Measurements from ENCODE around the gene PLEKHH2.

PLEKHH2 gene

DNA sequence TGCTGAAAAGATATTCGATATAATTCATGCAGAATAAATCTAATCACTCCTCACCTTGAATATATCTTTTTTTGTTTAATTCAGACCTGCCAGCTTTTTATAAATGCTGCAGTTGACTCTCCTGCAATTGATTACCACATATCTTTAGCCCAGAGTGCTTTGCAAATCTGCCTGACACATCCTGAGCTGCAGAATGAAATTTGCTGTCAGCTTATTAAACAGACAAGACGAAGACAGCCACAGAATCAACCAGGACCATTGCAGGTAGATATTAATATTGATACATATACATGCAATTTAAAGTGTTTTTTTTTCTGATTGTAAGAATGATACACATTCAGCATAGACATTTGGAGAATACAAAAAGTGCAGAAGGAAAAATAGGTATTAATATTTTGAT lies 101.2 kb downstream of the PLEKHH2 start:
- H3K9ac ChIP-seq (ENCODE audit: low read length) = no peak overlapping the region
- H3K4me3 ChIP-seq (ENCODE audit: low read depth, low read length) = no peak overlapping the region
- no peaks in the 10 kb centered on the region for H3K36me3 ChIP-seq (ENCODE audit: control insufficient read depth, insufficient read depth, low read length)
- H3K4me1 ChIP-seq (ENCODE audit: control insufficient read depth, insufficient read depth, low read length) = peaks cover 10% of the 10 kb centered on the region; the same call in 1 of the 2 replicates
- no peak overlapping the region for H3K27ac ChIP-seq (ENCODE audit: low read depth, low read length)
- no peaks in the 10 kb centered on the region for H3K9me3 ChIP-seq (ENCODE audit: control insufficient read depth, insufficient read depth, low read depth, low read length)
- no peaks in the 10 kb centered on the region for H3K27me3 ChIP-seq (ENCODE audit: control insufficient read depth, insufficient read depth, low read length)

DNA sequence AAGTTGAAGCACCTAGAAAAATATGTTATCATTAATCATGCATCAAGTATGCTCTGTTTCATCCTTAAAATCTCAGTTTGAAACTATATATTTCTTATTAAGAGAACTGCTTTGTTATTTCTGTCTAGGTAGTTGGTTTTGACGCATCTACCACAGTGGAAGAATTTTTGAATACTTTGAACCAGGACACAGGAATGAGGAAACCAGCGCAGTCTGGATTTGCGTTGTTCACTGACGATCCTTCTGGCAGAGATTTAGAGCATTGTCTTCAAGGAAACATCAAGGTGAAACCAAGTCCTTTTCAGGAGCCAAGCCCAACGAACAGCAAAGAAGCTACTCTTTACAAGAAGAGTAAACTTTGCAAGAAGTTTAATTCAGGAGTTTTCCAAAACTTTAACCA lies 106.6 kb downstream of the PLEKHH2 start:
- Histone ChIP-seq H3K27me3 (ENCODE audit: control insufficient read depth, insufficient read depth, low read length) (no peaks in the 10 kb centered on the region), H3K4me1 (ENCODE audit: control insufficient read depth, insufficient read depth, low read length) (no peaks in the 10 kb centered on the region), H3K27ac (ENCODE audit: low read depth, low read length) (no peak overlapping the region), H3K4me3 (ENCODE audit: low read depth, low read length) (no peak overlapping the region), H3K9ac (ENCODE audit: low read length) (no peak overlapping the region), H3K36me3 (ENCODE audit: control insufficient read depth, insufficient read depth, low read length) (no peaks in the 10 kb centered on the region), H3K9me3 (ENCODE audit: control insufficient read depth, insufficient read depth, low read depth, low read length) (no peaks in the 10 kb centered on the region)

DNA sequence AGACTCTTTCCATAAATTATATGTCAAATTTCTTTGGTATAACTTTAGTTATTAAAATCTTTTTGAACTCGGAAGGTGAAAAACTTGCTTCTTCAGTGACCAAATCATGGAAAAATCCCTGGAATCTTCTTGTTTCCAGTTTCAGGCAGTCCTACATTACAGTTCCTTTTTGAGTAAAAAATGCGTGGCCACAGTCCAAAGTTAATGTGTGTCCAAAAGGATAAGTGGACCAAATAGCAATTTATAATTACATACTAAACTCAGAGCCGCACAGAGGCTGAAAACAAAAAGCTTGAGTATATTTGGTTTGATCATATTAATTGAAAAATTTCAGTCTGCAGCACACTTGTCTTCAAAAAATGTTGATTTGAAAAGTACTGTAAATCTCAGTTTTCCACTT lies 108.4 kb downstream of the PLEKHH2 start:
- H3K27me3 ChIP-seq (ENCODE audit: control insufficient read depth, insufficient read depth, low read length) = no peaks in the 10 kb centered on the region
- no peaks in the 10 kb centered on the region for H3K9me3 ChIP-seq (ENCODE audit: control insufficient read depth, insufficient read depth, low read depth, low read length)
- H3K4me1 ChIP-seq (ENCODE audit: control insufficient read depth, insufficient read depth, low read length) = no peaks in the 10 kb centered on the region
- no peak overlapping the region for H3K4me3 ChIP-seq (ENCODE audit: low read depth, low read length)
- no peak overlapping the region for H3K9ac ChIP-seq (ENCODE audit: low read length)
- H3K27ac ChIP-seq (ENCODE audit: low read depth, low read length) = no peak overlapping the region
- no peaks in the 10 kb centered on the region for H3K36me3 ChIP-seq (ENCODE audit: control insufficient read depth, insufficient read depth, low read length)

DNA sequence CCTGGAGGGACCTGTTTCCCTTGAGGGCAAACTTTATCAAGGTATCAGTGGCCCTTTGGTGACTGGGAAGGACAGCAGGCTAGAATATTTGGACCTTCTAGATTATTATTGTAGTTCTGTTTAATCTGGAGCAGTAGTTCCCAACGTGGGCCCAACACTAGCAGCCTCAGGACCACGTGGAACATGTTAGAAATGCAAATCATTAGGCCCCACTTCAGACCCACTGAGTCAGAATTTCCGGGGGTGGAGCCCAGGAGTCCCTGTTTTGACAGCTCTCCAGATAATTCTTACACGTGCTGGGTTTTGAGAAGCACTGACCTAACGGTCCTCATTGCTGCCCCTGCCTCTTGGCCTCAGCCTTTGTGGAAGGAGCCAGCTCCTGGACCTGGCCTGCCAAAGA lies 111.3 kb downstream of the PLEKHH2 start:
- no peak overlapping the region for H3K9ac ChIP-seq (ENCODE audit: low read length)
- no peaks in the 10 kb centered on the region for H3K27me3 ChIP-seq (ENCODE audit: control insufficient read depth, insufficient read depth, low read length)
- no peaks in the 10 kb centered on the region for H3K9me3 ChIP-seq (ENCODE audit: control insufficient read depth, insufficient read depth, low read depth, low read length)
- no peaks in the 10 kb centered on the region for H3K36me3 ChIP-seq (ENCODE audit: control insufficient read depth, insufficient read depth, low read length)
- no peak overlapping the region for H3K27ac ChIP-seq (ENCODE audit: low read depth, low read length)
- no peak overlapping the region for H3K4me3 ChIP-seq (ENCODE audit: low read depth, low read length)
- no peaks in the 10 kb centered on the region for H3K4me1 ChIP-seq (ENCODE audit: control insufficient read depth, insufficient read depth, low read length)

DNA sequence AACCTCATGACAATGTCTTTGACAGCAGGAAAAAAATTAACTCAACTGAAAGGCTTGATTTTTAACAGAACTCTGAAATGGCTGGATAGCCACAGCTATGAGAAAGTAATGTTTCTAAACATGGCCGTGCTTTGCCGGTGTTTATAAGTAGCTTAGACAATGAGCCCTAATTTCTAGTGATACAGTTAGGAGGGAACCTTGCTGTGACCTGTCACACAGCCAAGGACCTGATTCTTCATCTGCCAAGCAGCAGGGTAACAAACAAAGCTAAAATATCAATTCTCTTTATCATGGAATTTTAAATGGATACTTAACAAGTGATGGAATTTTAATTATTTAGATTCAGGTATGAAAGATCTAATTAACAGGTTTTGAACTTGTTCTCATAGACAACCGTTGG lies 112.5 kb downstream of the PLEKHH2 start:
- H3K9ac ChIP-seq (ENCODE audit: low read length) = no peak overlapping the region
- H3K4me1 ChIP-seq (ENCODE audit: control insufficient read depth, insufficient read depth, low read length) = no peaks in the 10 kb centered on the region
- no peaks in the 10 kb centered on the region for H3K27me3 ChIP-seq (ENCODE audit: control insufficient read depth, insufficient read depth, low read length)
- no peak overlapping the region for H3K4me3 ChIP-seq (ENCODE audit: low read depth, low read length)
- H3K9me3 ChIP-seq (ENCODE audit: control insufficient read depth, insufficient read depth, low read depth, low read length) = no peaks in the 10 kb centered on the region
- no peak overlapping the region for H3K27ac ChIP-seq (ENCODE audit: low read depth, low read length)
- no peaks in the 10 kb centered on the region for H3K36me3 ChIP-seq (ENCODE audit: control insufficient read depth, insufficient read depth, low read length)

DNA sequence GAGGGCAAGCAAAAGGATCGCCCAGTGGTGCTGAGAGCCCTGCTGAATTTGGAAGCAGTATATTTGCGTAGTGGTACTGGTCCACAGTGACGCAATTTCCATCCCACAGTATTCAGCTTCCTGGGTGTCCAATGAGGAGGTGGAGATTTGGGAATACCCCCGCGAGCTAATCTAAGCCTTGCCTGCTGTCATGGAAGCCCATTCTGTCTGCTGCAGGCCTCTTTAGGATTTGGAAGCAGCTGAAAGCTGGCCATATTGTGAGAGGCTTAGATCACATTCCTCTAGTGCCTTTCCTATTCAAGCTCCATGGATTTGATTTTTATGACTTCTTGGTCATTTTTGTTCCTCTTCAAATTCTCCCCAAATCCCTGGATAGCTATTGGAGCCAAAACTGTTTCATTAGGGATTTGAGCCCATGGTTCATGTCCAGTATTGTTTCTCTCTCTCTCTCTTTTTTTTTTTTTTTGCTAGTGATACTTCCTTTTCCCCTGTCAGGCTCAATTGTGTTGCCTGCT lies 114.5 kb downstream of the PLEKHH2 start:
- Histone ChIP-seq H3K9ac (ENCODE audit: low read length) (no peak overlapping the region), H3K36me3 (ENCODE audit: control insufficient read depth, insufficient read depth, low read length) (no peaks in the 10 kb centered on the region)

DNA sequence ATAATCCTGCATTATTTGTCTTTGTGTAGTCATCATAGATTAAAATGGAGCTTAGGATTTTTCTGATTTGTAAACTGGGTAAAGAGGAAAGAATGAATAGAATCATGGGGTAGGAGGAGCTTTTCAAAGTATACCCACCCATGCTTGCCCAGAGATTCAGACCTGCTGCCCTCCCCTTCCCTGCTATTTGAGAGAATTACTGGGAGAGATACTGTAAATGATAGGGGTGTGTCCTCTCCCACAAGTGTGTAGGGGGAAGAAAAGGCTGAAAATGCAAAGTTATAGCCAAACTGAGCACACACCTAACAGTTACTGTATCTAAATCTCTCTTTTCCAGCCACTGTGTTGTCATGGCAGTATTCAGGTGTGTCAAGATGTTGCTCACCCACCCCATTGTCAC lies 115.2 kb downstream of the PLEKHH2 start:
- H3K9me3 ChIP-seq (ENCODE audit: control insufficient read depth, insufficient read depth, low read depth, low read length) = no peaks in the 10 kb centered on the region
- no peak overlapping the region for H3K9ac ChIP-seq (ENCODE audit: low read length)
- no peak overlapping the region for H3K27ac ChIP-seq (ENCODE audit: low read depth, low read length)
- H3K27me3 ChIP-seq (ENCODE audit: control insufficient read depth, insufficient read depth, low read length) = no peaks in the 10 kb centered on the region
- no peaks in the 10 kb centered on the region for H3K4me1 ChIP-seq (ENCODE audit: control insufficient read depth, insufficient read depth, low read length)
- H3K4me3 ChIP-seq (ENCODE audit: low read depth, low read length) = no peak overlapping the region
- H3K36me3 ChIP-seq (ENCODE audit: control insufficient read depth, insufficient read depth, low read length) = no peaks in the 10 kb centered on the region

More for the DNA sequence above, 114.5 kb downstream of the PLEKHH2 start:
- H3K4me3 ChIP-seq (ENCODE audit: low read depth, low read length) = no peak overlapping the region
- H3K27me3 ChIP-seq (ENCODE audit: control insufficient read depth, insufficient read depth, low read length) = no peaks in the 10 kb centered on the region
- H3K27ac ChIP-seq (ENCODE audit: low read depth, low read length) = no peak overlapping the region
- H3K4me1 ChIP-seq (ENCODE audit: control insufficient read depth, insufficient read depth, low read length) = no peaks in the 10 kb centered on the region
- H3K9me3 ChIP-seq (ENCODE audit: control insufficient read depth, insufficient read depth, low read depth, low read length) = no peaks in the 10 kb centered on the region

DNA sequence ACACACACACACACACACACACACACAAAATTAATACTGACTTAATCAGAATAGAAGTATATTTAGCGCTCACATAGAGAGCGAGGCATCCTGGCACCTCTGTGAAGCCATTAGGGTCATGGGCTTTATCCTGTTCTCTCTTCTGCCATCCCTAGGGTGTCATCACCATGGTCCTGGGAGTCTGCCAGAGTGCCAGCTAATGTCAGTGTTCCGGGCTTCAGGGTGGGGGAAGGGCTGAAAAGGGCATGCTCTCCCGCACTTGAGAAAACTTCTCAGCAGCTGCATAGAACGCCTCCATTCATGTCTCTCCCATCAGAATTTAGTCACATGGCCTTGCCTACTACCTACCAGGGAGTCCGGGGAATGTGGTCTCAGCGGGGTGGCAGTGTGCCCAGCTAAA lies 117.1 kb downstream of the PLEKHH2 start:
- Histone ChIP-seq H3K4me1 (ENCODE audit: control insufficient read depth, insufficient read depth, low read length) (no peaks in the 10 kb centered on the region), H3K36me3 (ENCODE audit: control insufficient read depth, insufficient read depth, low read length) (no peaks in the 10 kb centered on the region), H3K9ac (ENCODE audit: low read length) (no peak overlapping the region)

DNA sequence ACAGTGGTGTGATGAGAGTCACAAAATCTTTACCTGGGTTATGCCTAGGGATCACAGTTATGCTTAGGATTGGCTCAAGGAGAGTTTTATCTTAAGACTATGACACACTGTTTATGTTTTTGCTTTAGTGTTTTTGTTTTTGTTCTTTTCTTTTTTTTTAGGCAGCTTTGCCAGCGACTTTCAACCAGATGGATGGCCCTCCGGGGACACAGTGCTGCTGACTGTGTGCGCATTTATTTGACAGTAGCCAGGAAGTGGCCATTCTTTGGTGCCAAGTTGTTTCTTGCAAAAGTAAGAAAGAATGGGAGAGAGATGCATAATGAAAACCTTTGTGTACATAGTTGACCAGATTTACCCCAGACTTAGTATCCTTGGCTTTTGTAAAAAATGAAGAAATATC lies 121.7 kb downstream of the PLEKHH2 start:
- Histone ChIP-seq H3K36me3 (ENCODE audit: control insufficient read depth, insufficient read depth, low read length) (no peaks in the 10 kb centered on the region), H3K27ac (ENCODE audit: low read depth, low read length) (no peak overlapping the region), H3K9ac (ENCODE audit: low read length) (no peak overlapping the region), H3K27me3 (ENCODE audit: control insufficient read depth, insufficient read depth, low read length) (no peaks in the 10 kb centered on the region), H3K4me1 (ENCODE audit: control insufficient read depth, insufficient read depth, low read length) (no peaks in the 10 kb centered on the region), H3K9me3 (ENCODE audit: control insufficient read depth, insufficient read depth, low read depth, low read length) (no peaks in the 10 kb centered on the region), H3K4me3 (ENCODE audit: low read depth, low read length) (no peak overlapping the region)

More for the DNA sequence above, 117.1 kb downstream of the PLEKHH2 start:
- no peak overlapping the region for H3K4me3 ChIP-seq (ENCODE audit: low read depth, low read length)
- no peaks in the 10 kb centered on the region for H3K9me3 ChIP-seq (ENCODE audit: control insufficient read depth, insufficient read depth, low read depth, low read length)
- H3K27me3 ChIP-seq (ENCODE audit: control insufficient read depth, insufficient read depth, low read length) = no peaks in the 10 kb centered on the region
- no peak overlapping the region for H3K27ac ChIP-seq (ENCODE audit: low read depth, low read length)

DNA sequence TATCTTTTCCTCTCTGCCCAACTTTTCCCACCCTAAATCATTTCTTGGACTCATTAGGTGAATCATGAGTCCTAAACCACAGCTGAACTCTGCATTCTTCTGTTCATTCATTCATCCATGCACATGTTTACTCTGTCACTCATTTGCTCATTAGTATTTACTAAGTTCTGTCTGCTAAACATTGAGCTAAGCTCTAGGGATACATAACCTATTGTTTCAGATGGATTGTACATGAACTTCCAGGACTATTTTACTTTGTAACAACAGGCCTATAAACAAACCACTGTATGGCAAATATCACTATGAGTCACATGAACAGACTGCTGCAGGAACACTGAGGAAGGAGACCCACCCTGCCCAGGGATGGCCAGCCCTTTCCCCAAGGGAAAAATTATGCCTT lies 122.1 kb downstream of the PLEKHH2 start:
- Histone ChIP-seq H3K4me1 (ENCODE audit: control insufficient read depth, insufficient read depth, low read length) (no peaks in the 10 kb centered on the region), H3K4me3 (ENCODE audit: low read depth, low read length) (no peak overlapping the region), H3K9me3 (ENCODE audit: control insufficient read depth, insufficient read depth, low read depth, low read length) (no peaks in the 10 kb centered on the region), H3K36me3 (ENCODE audit: control insufficient read depth, insufficient read depth, low read length) (no peaks in the 10 kb centered on the region), H3K27ac (ENCODE audit: low read depth, low read length) (no peak overlapping the region), H3K27me3 (ENCODE audit: control insufficient read depth, insufficient read depth, low read length) (no peaks in the 10 kb centered on the region), H3K9ac (ENCODE audit: low read length) (no peak overlapping the region)

DNA sequence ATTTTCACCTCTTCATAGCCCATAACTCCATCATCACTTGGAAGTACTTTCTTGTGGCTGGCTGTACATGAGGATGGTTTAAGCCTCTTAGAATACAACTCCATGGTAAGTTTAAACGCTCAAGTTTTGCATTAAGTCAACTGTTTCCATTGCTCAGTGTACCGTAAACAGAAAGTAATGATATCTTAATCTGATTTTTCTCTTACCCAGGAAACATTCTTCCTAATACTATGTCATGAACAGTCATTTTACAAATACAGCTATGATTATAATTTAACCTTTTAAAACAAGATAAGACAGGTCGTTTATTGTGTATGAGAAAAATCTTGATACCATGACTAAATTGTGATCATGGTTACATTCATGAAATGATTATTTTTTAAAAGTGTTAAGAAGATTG lies 125.2 kb downstream of the PLEKHH2 start:
- H3K36me3 ChIP-seq (ENCODE audit: control insufficient read depth, insufficient read depth, low read length) = no peaks in the 10 kb centered on the region
- H3K4me3 ChIP-seq (ENCODE audit: low read depth, low read length) = no peak overlapping the region
- H3K9me3 ChIP-seq (ENCODE audit: control insufficient read depth, insufficient read depth, low read depth, low read length) = no peaks in the 10 kb centered on the region
- no peak overlapping the region for H3K9ac ChIP-seq (ENCODE audit: low read length)
- no peaks in the 10 kb centered on the region for H3K4me1 ChIP-seq (ENCODE audit: control insufficient read depth, insufficient read depth, low read length)
- no peaks in the 10 kb centered on the region for H3K27me3 ChIP-seq (ENCODE audit: control insufficient read depth, insufficient read depth, low read length)
- no peak overlapping the region for H3K27ac ChIP-seq (ENCODE audit: low read depth, low read length)

DNA sequence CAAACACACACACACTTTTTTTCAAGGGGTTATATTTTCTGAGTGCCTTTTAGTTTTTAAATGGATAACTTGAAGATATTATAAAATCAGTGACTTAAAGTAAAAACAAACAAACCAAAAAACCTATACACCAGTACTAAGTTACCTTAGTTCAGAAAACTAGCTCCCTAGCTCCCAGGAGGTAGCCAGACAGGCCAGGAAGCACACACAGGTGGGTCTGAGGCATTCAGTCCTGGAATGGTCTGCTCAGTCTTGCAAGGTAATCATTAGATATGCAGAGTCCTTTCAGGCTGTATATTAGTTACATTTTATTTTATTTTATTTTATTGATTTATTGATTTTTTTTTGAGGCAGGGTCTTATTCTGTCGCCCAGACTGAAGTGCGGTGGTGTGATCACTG lies 126.0 kb downstream of the PLEKHH2 start:
- Histone ChIP-seq H3K4me3 (ENCODE audit: low read depth, low read length) (no peak overlapping the region), H3K36me3 (ENCODE audit: control insufficient read depth, insufficient read depth, low read length) (no peaks in the 10 kb centered on the region), H3K27ac (ENCODE audit: low read depth, low read length) (no peak overlapping the region), H3K9ac (ENCODE audit: low read length) (no peak overlapping the region), H3K9me3 (ENCODE audit: control insufficient read depth, insufficient read depth, low read depth, low read length) (no peaks in the 10 kb centered on the region), H3K4me1 (ENCODE audit: control insufficient read depth, insufficient read depth, low read length) (no peaks in the 10 kb centered on the region), H3K27me3 (ENCODE audit: control insufficient read depth, insufficient read depth, low read length) (no peaks in the 10 kb centered on the region)

Measured in HUES6 (cell line).